Stimulated activated CD4-positive, alpha-beta T cell treated with anti-CD3 and anti-CD28 coated beads, Interleukin-2, amount 100 ng/mL, for 4 hours (primary cell): ENCODE data around the gene BCAM.
A peak's percentile ranks its signal among the peaks of the same experiment; 100 is the strongest.
"Not testable (repeated sequence)": the region's sequence is repeated elsewhere in the genome, so short reads cannot be mapped to it uniquely, and the experiment has no call there.

Experiments
- DNase-seq: peaks from one replicate; pipeline ENCODE4 v3.0.0-alpha.2; 2020; ENCODE audit warnings: low read depth

Gene BCAM

GRCh38 chr19:44808463-44809371 lies at the start of gene BCAM:
Gene BCAM, plus strand, starts transcription at chr19:44809103. Its CDS starts 22 bp downstream, at chr19:44809125.
- no peak for DNase-seq

- DNase-seq: no peak
These were observed 46.9 kb upstream of the BCAM start for GRCh38 chr19:44762038-44762437.

- DNase-seq: no peak
These were observed 43.6 kb upstream of the BCAM start for GRCh38 chr19:44765033-44765948.

- DNase-seq: no peak
These were observed 43.0 kb upstream of the BCAM start for GRCh38 chr19:44765949-44766335.

- no peak for DNase-seq
These were observed 41.4 kb upstream of the BCAM start for GRCh38 chr19:44767295-44768180.

GRCh38 chr19:44770550-44771257 lies 38.2 kb upstream of the BCAM start:
- peak; percentile 96 for DNase-seq

GRCh38 chr19:44772144-44772543 lies 36.8 kb upstream of the BCAM start:
- DNase-seq: not testable (repeated sequence)

GRCh38 chr19:44772959-44773358 lies 35.9 kb upstream of the BCAM start:
- DNase-seq: no peak

- DNase-seq: no peak
These were observed 33.1 kb upstream of the BCAM start for GRCh38 chr19:44775676-44776240.

GRCh38 chr19:44776402-44777096 lies 32.4 kb upstream of the BCAM start:
- no peak for DNase-seq

GRCh38 chr19:44777715-44778347 lies 31.1 kb upstream of the BCAM start, which contains the start of gene CBLC:
Gene CBLC, plus strand, starts transcription at chr19:44777890. Its CDS starts 42 bp downstream, at chr19:44777932.
- no peak for DNase-seq

GRCh38 chr19:44779150-44779549 lies 29.8 kb upstream of the BCAM start:
- DNase-seq: no peak

GRCh38 chr19:44781694-44782093 lies 27.2 kb upstream of the BCAM start:
- not testable (repeated sequence) for DNase-seq

- no peak for DNase-seq
These were observed 26.2 kb upstream of the BCAM start for GRCh38 chr19:44782729-44783128.

GRCh38 chr19:44783545-44783944 lies 25.4 kb upstream of the BCAM start:
- DNase-seq: no peak

- no peak for DNase-seq
These were observed 23.6 kb upstream of the BCAM start for GRCh38 chr19:44785271-44785670.

GRCh38 chr19:44785993-44786392 lies 22.9 kb upstream of the BCAM start:
- DNase-seq: no peak

- DNase-seq: no peak
These were observed 19.9 kb upstream of the BCAM start for GRCh38 chr19:44788971-44789370.

- no peak for DNase-seq
These were observed 18.9 kb upstream of the BCAM start for GRCh38 chr19:44789943-44790483.
